Coronary artery (tissue), 2 donors: ENCODE measurements around the gene STX11.
"Not testable (repeated sequence)": the region's sequence is repeated elsewhere in the genome, so short reads cannot be mapped to it uniquely, and the experiment has no call there.

Source experiments
- DNase-seq: peaks from one replicate; pipeline ENCODE4 v3.0.0-alpha.2; 2017; ENCODE audit warnings: low spot score
- H3K27ac ChIP-seq, 2 donors: fragments of 200-600 bp; sonication (generic); one replicate each; pipeline ENCODE4 v1.5.1; 2016 to 2019
- H3K4me3 ChIP-seq: fragments of 200-600 bp; sonication (generic); 2 replicates; pipeline ENCODE4 v1.5.1; 2016; ENCODE audit warnings: mild to moderate bottlenecking, moderate library complexity
- TF ChIP-seq, protein P1 (sequence below): fragments of 200-600 bp; sonication (generic); IDR thresholded peaks from one replicate; pipeline ENCODE4 v1.5.1; 2019; ENCODE audit warnings: antibody characterized with exemption

The STX11 gene

DNA sequence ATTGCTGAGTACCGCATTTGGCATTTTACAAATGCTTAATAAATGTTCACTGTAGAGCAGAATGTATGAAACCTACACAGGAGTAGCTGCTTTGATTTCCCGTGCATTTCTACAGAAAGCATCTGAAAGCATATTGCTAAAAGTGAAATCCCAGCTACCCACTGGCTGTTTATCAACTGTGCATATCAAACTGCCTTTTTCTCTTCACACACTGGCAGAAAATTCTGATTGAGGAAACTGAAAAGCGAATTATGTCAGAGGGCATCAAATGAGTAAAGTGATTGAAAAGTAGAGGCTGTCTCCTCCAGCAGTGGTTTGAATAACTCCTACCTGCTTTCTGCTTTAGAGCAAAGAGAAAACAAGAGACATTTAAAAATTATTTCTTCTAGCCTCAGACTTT, 28.0 kb downstream of the STX11 start:
- TF ChIP-seq, protein P1, sequence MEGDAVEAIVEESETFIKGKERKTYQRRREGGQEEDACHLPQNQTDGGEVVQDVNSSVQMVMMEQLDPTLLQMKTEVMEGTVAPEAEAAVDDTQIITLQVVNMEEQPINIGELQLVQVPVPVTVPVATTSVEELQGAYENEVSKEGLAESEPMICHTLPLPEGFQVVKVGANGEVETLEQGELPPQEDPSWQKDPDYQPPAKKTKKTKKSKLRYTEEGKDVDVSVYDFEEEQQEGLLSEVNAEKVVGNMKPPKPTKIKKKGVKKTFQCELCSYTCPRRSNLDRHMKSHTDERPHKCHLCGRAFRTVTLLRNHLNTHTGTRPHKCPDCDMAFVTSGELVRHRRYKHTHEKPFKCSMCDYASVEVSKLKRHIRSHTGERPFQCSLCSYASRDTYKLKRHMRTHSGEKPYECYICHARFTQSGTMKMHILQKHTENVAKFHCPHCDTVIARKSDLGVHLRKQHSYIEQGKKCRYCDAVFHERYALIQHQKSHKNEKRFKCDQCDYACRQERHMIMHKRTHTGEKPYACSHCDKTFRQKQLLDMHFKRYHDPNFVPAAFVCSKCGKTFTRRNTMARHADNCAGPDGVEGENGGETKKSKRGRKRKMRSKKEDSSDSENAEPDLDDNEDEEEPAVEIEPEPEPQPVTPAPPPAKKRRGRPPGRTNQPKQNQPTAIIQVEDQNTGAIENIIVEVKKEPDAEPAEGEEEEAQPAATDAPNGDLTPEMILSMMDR = no peak
- no peak for DNase-seq
- Histone ChIP-seq H3K27ac (no peak overlapping the region), H3K4me3 (no peak overlapping the region)

DNA sequence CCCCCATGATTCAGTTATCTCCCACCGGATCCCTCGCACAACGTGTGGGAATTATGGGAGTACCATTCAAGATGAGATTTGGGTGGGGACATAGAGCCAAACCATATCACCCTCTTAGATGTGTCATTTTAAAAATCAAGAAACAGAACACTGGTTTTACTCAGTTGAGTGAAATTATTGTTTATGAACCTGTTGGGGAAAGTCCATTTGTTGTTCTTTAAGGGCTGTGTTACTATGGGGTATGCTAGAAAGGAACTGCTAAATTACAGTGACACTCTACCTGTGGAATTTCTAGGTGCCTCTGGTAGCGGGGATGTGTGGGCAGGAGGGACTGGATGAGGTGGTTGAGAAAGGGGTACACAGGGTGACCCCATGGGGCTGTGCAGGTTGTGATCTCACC, 28.9 kb downstream of the STX11 start:
- H3K4me3 ChIP-seq = no peak overlapping the region
- TF ChIP-seq, protein P1 = no peak
- H3K27ac ChIP-seq = no peak overlapping the region
- no peak for DNase-seq

DNA sequence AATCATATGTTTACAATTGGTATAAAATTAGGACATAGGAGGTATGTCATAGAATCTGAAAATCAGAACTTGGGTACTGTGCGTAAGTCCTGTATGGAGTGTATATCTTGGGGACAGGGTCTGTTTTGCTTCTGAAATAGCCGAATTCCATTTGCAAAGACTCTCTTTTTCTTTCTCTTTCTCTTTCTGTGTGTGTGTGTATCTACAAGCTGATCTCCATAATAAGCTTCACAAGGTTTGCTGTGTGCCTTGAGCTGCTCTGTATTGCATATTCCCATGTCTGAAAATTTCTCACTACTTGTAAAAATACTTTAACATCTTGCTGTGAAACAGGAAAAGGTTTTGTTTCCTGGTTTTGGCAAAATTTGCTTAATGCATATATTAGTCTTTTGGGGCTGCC, 29.5 kb downstream of the STX11 start:
- DNase-seq = no peak
- Histone ChIP-seq H3K27ac (no peak overlapping the region), H3K4me3 (no peak overlapping the region)
- TF ChIP-seq, protein P1 = no peak

DNA sequence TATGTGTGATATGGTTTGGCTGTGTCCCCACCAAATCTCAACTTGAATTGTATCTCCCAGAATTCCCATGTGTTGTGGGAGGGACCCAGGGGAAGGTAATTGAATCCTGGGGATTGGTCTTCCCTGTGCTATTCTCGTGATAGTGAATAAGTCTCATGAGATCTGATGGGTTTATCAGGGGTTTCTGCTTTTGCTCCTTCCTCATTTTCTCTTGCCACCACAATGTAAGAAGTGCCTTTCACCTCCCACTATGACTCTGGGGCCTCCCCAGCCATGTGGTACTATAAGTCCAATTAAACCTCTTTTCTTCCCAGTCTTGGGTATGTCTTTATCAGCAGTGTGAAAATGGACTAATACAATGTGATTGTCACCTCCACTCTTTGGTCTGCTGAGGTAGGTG, 30.0 kb downstream of the STX11 start:
- not testable (repeated sequence) for DNase-seq, H3K4me3 ChIP-seq

DNA sequence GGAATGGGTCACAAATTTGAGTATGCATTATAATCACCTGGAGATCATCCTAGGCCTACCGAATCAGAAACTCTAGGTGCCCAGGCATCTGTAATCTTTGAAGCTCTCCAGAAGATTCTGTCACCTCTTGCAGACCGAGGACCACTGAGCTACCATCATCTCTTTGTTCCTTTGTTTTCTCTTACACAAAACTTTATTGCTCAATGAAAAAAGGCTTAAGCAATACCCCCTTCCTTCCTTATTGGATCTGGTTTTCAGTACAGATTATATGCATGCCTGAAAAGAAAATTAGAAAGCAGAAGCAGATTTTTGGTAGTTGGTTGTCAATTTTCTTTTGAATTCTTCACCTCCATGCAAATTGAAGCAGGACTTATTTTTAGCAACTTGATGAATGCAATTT, 31.3 kb downstream of the STX11 start:
- no peak overlapping the region for H3K4me3 ChIP-seq
- DNase-seq = no peak
- TF ChIP-seq, protein P1 = no peak
- no peak overlapping the region for H3K27ac ChIP-seq

More for the DNA sequence above, 30.0 kb downstream of the STX11 start:
- not testable (repeated sequence) for H3K27ac ChIP-seq

DNA sequence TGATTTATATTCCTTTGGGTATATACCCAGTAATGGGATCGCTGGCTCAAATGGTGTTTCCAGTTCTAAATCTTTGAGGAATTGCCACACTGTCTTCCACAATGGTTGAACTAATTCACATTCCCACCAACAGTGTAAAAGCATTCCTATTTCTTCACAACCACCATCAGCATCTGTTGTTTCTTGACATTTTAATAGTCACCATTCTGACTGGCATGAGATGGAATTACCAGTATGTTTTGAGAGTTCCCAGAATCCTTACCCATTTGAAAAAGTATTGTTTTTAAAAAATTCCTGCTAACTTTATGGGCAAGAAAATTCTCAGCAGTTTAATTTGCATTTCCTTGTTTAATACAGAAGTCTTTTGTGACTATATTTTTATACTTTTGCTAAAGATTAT, 33.9 kb downstream of the STX11 start:
- H3K27ac ChIP-seq, DNase-seq, H3K4me3 ChIP-seq: not testable (repeated sequence)

DNA sequence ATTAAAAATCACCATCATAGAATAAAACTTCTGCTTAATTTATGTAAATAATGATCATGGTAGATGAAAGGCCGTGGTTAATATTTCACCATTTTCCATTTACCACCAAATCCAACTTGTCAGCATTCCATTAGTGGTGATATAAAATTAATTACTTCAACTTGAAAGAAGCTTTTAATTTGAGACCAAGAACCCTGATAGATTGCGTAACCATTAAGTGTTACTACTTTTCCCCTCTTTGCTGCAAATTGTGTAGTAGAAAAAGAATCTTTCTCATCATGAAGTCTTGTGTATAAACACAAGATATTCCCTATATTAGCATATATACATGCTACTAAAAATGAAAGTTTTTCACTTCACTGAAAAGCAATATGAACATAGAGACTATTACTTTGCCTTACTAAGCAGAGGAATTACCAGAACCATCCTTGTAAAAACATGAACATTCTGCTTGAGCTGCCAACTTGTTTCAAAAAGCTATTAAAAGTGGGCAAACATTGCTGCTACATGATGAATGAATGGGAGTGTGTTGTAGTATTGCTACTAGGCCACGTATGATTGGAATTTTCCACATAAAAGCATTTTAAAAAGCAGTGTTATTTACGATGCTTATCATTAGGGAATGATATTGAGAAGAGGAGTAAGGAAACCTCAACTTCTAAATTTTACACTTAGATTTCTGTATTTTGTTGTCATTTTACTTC, 35.0 kb downstream of the STX11 start:
- no peak overlapping the region for H3K27ac ChIP-seq
- no peak overlapping the region for H3K4me3 ChIP-seq
- TF ChIP-seq, protein P1 = no peak
- no peak for DNase-seq

DNA sequence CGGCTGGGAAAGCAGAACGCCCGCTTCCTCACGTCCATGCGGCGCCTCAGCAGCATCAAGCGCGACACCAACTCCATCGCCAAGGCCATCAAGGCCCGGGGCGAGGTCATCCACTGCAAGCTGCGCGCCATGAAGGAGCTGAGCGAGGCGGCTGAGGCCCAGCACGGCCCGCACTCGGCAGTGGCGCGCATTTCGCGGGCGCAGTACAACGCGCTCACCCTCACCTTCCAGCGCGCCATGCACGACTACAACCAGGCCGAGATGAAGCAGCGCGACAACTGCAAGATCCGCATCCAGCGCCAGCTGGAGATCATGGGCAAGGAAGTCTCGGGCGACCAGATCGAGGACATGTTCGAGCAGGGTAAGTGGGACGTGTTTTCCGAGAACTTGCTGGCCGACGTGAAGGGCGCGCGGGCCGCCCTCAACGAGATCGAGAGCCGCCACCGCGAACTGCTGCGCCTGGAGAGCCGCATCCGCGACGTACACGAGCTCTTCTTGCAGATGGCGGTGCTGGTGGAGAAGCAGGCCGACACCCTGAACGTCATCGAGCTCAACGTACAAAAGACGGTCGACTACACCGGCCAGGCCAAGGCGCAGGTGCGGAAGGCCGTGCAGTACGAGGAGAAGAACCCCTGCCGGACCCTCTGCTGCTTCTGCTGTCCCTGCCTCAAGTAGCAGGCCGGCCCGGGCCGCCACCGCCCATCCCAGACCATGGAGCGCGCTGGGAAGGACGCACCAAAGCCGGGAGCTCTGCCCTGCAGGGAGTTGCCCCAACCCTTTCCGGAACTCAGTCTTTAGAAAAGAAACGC, 36.7 kb downstream of the STX11 start:
- Histone ChIP-seq H3K27ac (no peak overlapping the region), H3K4me3 (no peak overlapping the region)
- DNase-seq = no peak
- TF ChIP-seq, protein P1 = no peak
